Mesenchymal stem cell (in vitro differentiated cells and primary cell): ENCODE data around the gene ARMC9.

Experiments
- DNase-seq: peaks from one replicate; pipeline ENCODE4 v3.0.0-alpha.2; 2013
- H2AFZ ChIP-seq: one replicate; pipeline ENCODE4 v1.6.1; 2013; ENCODE audit warnings: low read depth, mild to moderate bottlenecking, control low read depth, inconsistent platforms, low read length, moderate library complexity
- H2AK5ac ChIP-seq: 2 replicates; pipeline ENCODE4 v1.6.1; 2013; ENCODE audit warnings: low read length, moderate library complexity, mild to moderate bottlenecking, inconsistent platforms; ENCODE audit not compliant: severe bottlenecking
- H2BK120ac ChIP-seq: one replicate; pipeline ENCODE4 v1.6.1; 2013; ENCODE audit warnings: low read depth, mild to moderate bottlenecking, inconsistent platforms, low read length, moderate library complexity
- H2BK12ac ChIP-seq, 2 experiments: one replicate each; pipeline ENCODE4 v1.6.1; 2013; ENCODE audit warnings: inconsistent platforms in 2 of 2, low read length in 2 of 2, mild to moderate bottlenecking in 2 of 2, moderate library complexity in 2 of 2, control low read depth in 1 of 2
- H2BK15ac ChIP-seq: one replicate; pipeline ENCODE4 v1.6.1; 2013; ENCODE audit warnings: mild to moderate bottlenecking, low read depth, inconsistent platforms; ENCODE audit not compliant: poor library complexity, severe bottlenecking
- H2BK5ac ChIP-seq: 2 replicates; pipeline ENCODE4 v1.6.1; 2013; ENCODE audit warnings: low read depth, mild to moderate bottlenecking, low read length, control low read depth, inconsistent platforms; ENCODE audit not compliant: poor library complexity, severe bottlenecking
- H3K14ac ChIP-seq, 2 experiments: one replicate each; pipeline ENCODE4 v1.6.1; 2013; ENCODE audit warnings: inconsistent platforms in 2 of 2, low read length in 2 of 2, control low read depth in 1 of 2, mild to moderate bottlenecking in 1 of 2, moderate library complexity in 1 of 2
- H3K18ac ChIP-seq, 2 experiments: one replicate each; pipeline ENCODE4 v1.6.1; 2013; ENCODE audit warnings: inconsistent platforms in 2 of 2, low read length in 2 of 2, control low read depth in 1 of 2, low read depth in 1 of 2, mild to moderate bottlenecking in 1 of 2
- H3K23ac ChIP-seq, 2 experiments: one replicate each; pipeline ENCODE4 v1.6.1; 2013; ENCODE audit warnings: inconsistent platforms in 2 of 2, low read length in 2 of 2, mild to moderate bottlenecking in 2 of 2, moderate library complexity in 2 of 2, control low read depth in 1 of 2
- H3K27ac ChIP-seq: 2 replicates; pipeline ENCODE4 v1.5.1; 2013; ENCODE audit warnings: mild to moderate bottlenecking, moderate library complexity, low read length, control low read depth, inconsistent platforms; ENCODE audit not compliant: poor library complexity, severe bottlenecking
- H3K27me3 ChIP-seq, 2 experiments: 2 replicates each; pipeline versions ENCODE4 v1.6.1 to v1.7.0; 2013; ENCODE audit warnings: low read length in 2 of 2, mild to moderate bottlenecking in 2 of 2, moderate library complexity in 2 of 2, control low read depth in 1 of 2, inconsistent platforms in 1 of 2; ENCODE audit not compliant: control insufficient read depth in 1 of 2, insufficient read depth in 1 of 2
- H3K36me3 ChIP-seq, 2 experiments: 2 replicates each; pipeline versions ENCODE4 v1.6.1 to v1.7.0; 2013; ENCODE audit warnings: low read length in 2 of 2, control low read depth in 1 of 2, inconsistent platforms in 1 of 2, low read depth in 1 of 2, mild to moderate bottlenecking in 1 of 2; ENCODE audit not compliant: insufficient read depth in 2 of 2, control insufficient read depth in 1 of 2
- H3K4ac ChIP-seq, 2 experiments: one replicate each; pipeline ENCODE4 v1.6.1; 2013; ENCODE audit warnings: inconsistent platforms in 2 of 2, low read length in 2 of 2, mild to moderate bottlenecking in 2 of 2, moderate library complexity in 2 of 2, control low read depth in 1 of 2, low read depth in 1 of 2
- H3K4me1 ChIP-seq: 2 replicates; pipeline ENCODE4 v1.6.1; 2013; ENCODE audit warnings: low read depth, low read length, control low read depth; ENCODE audit not compliant: control insufficient read depth, insufficient read depth
- H3K4me2 ChIP-seq: 2 replicates; pipeline ENCODE4 v1.6.1; 2013; ENCODE audit warnings: low read length, mild to moderate bottlenecking, inconsistent platforms; ENCODE audit not compliant: poor library complexity, severe bottlenecking
- H3K4me3 ChIP-seq, 2 experiments: 2 replicates each; pipeline versions ENCODE4 v1.5.1 to v1.7.0; 2013; ENCODE audit warnings: low read length in 2 of 2, mild to moderate bottlenecking in 2 of 2, control low read depth in 1 of 2, low read depth in 1 of 2; ENCODE audit not compliant: insufficient read depth in 1 of 2
- H3K79me1 ChIP-seq: replicated peaks from 2 replicates; pipeline ENCODE4 v1.6.1; 2013; ENCODE audit warnings: mild to moderate bottlenecking, control low read depth, low read length, inconsistent platforms; ENCODE audit not compliant: poor library complexity, severe bottlenecking
- H3K9ac ChIP-seq: 2 replicates; pipeline ENCODE4 v1.7.0; 2013; ENCODE audit warnings: mild to moderate bottlenecking, low read length, moderate library complexity
- H3K9me3 ChIP-seq: 2 replicates; pipeline ENCODE4 v1.7.0; 2013; ENCODE audit warnings: mild to moderate bottlenecking, low read length; ENCODE audit not compliant: control insufficient read depth
- H4K8ac ChIP-seq: one replicate; pipeline ENCODE4 v1.6.1; 2013; ENCODE audit warnings: inconsistent platforms, mild to moderate bottlenecking, low read length, moderate library complexity
- H4K91ac ChIP-seq: one replicate; pipeline ENCODE4 v1.6.1; 2013; ENCODE audit warnings: mild to moderate bottlenecking, low read length, inconsistent platforms
- WGBS: methylation state at CpG from one replicate; pipeline ENCODE4 v1.1.7; 2013; ENCODE audit warnings: mixed read lengths; 5-methylcytosine and 5-hydroxymethylcytosine counted together

Gene ARMC9

GRCh38 chr2:231288590-231288989 lies 90.2 kb downstream of the ARMC9 start:
- Histone ChIP-seq H3K4me2 (no peak overlapping the region), H3K4me1 (peaks cover 8% of the 10 kb centered on the region), H3K4ac (no peak overlapping the region), H3K36me3 (peaks cover 36 to 95% of the 10 kb centered on the region in 2 experiments), H2BK15ac (no peak overlapping the region), H2BK12ac (no peak overlapping the region), H3K18ac (no peak overlapping the region), H4K91ac (no peak overlapping the region), H3K9me3 (peaks cover 3% of the 10 kb centered on the region), H3K27ac (no peak overlapping the region), H3K79me1 (peaks cover 5% of the 10 kb centered on the region), H2BK5ac (no peak overlapping the region), H2BK120ac (no peak overlapping the region), H2AK5ac (no peak overlapping the region), H3K9ac (no peak overlapping the region), H4K8ac (no peak overlapping the region), H3K14ac (no peak overlapping the region), H2AFZ (no peak overlapping the region), H3K23ac (no peak overlapping the region), H3K4me3 (no peak overlapping the region), H3K27me3 (no peaks in the 10 kb centered on the region)
- WGBS = 96% methylated on average over 7 of the region's 7 CpGs
- no peak for DNase-seq

GRCh38 chr2:231290321-231291015 lies 92.0 kb downstream of the ARMC9 start:
- peaks cover 18% of the 10 kb centered on the region for H3K4me1 ChIP-seq
- no peak overlapping the region for H3K14ac ChIP-seq
- H3K18ac ChIP-seq = no peak overlapping the region
- no peak overlapping the region for H3K4me2 ChIP-seq
- no peak overlapping the region for H2AK5ac ChIP-seq
- no peak for DNase-seq
- H3K27me3 ChIP-seq = no peaks in the 10 kb centered on the region
- H3K4ac ChIP-seq = no peak overlapping the region
- no peak overlapping the region for H2BK12ac ChIP-seq
- H3K4me3 ChIP-seq = no peak overlapping the region
- H4K91ac ChIP-seq = no peak overlapping the region
- no peak overlapping the region for H2AFZ ChIP-seq
- H2BK15ac ChIP-seq = no peak overlapping the region
- H3K23ac ChIP-seq = no peak overlapping the region
- H4K8ac ChIP-seq = no peak overlapping the region
- peaks cover 37 to 95% of the 10 kb centered on the region in 2 experiments for H3K36me3 ChIP-seq
- peaks cover 3% of the 10 kb centered on the region for H3K9me3 ChIP-seq
- no peak overlapping the region for H3K27ac ChIP-seq
- H3K9ac ChIP-seq = no peak overlapping the region
- peaks cover 5% of the 10 kb centered on the region for H3K79me1 ChIP-seq
- H2BK5ac ChIP-seq = no peak overlapping the region
- H2BK120ac ChIP-seq = no peak overlapping the region
- WGBS = 70% methylated on average over 2 of the region's 2 CpGs

GRCh38 chr2:231292472-231293134 lies 94.2 kb downstream of the ARMC9 start:
- no peaks in the 10 kb centered on the region for H3K27me3 ChIP-seq
- H4K91ac ChIP-seq = no peak overlapping the region
- H3K14ac ChIP-seq = no peak overlapping the region
- H3K18ac ChIP-seq = no peak overlapping the region
- no peak overlapping the region for H3K4me3 ChIP-seq
- H3K4ac ChIP-seq = no peak overlapping the region
- H2AFZ ChIP-seq = no peak overlapping the region
- H3K79me1 ChIP-seq = peaks cover 5% of the 10 kb centered on the region
- H2BK5ac ChIP-seq = no peak overlapping the region
- peaks cover 17% of the 10 kb centered on the region for H3K4me1 ChIP-seq
- WGBS = 95% methylated on average over 8 of the region's 8 CpGs
- no peak overlapping the region for H4K8ac ChIP-seq
- no peak overlapping the region for H2BK120ac ChIP-seq
- H3K23ac ChIP-seq = no peak overlapping the region
- no peak overlapping the region for H3K9ac ChIP-seq
- H2BK15ac ChIP-seq = no peak overlapping the region
- H2BK12ac ChIP-seq = no peak overlapping the region
- no peak overlapping the region for H2AK5ac ChIP-seq
- H3K36me3 ChIP-seq = peaks cover 27 to 97% of the 10 kb centered on the region in 2 experiments
- no peak for DNase-seq
- H3K27ac ChIP-seq = no peak overlapping the region
- H3K4me2 ChIP-seq = no peak overlapping the region
- no peaks in the 10 kb centered on the region for H3K9me3 ChIP-seq

- Histone ChIP-seq H3K4ac (no peak overlapping the region), H2AFZ (no peak overlapping the region), H3K4me2 (no peak overlapping the region), H3K14ac (no peak overlapping the region), H3K27ac (no peak overlapping the region), H3K18ac (no peak overlapping the region), H3K79me1 (peaks cover 7% of the 10 kb centered on the region), H4K91ac (no peak overlapping the region), H2BK5ac (no peak overlapping the region), H3K23ac (no peak overlapping the region), H3K9ac (no peak overlapping the region), H3K4me3 (no peak overlapping the region), H2BK12ac (no peak overlapping the region), H3K4me1 (peaks cover 17% of the 10 kb centered on the region), H2BK120ac (no peak overlapping the region), H3K27me3 (no peaks in the 10 kb centered on the region), H4K8ac (no peak overlapping the region), H3K36me3 (peaks cover 29 to 97% of the 10 kb centered on the region in 2 experiments), H3K9me3 (no peaks in the 10 kb centered on the region), H2AK5ac (no peak overlapping the region), H2BK15ac (no peak overlapping the region)
- no peak for DNase-seq
- WGBS = 98% methylated on average over 4 of the region's 4 CpGs
These were observed 94.7 kb downstream of the ARMC9 start for GRCh38 chr2:231293163-231293562.
